OCI-LY3 (cell line): ENCODE measurements around the gene SCGB1A1.

Experiments
- H2AFZ ChIP-seq: fragments of 200-600, 300-600 bp; shearing (Covaris generic); 2 replicates; pipeline ENCODE4 v1.6.0; 2014; ENCODE audit warnings: antibody characterized with exemption, low read depth, low read length
- H3K27ac ChIP-seq: fragments of 200-600, 300-600 bp; sonication (generic); 2 replicates; pipeline ENCODE4 v1.5.1; 2014; ENCODE audit warnings: mild to moderate bottlenecking, low read length, moderate library complexity, mixed read lengths
- H3K27me3 ChIP-seq: fragments of 200-600, 300-600 bp; sonication (generic); 2 replicates; pipeline ENCODE4 v1.6.1; 2014; ENCODE audit warnings: low read depth, low read length, mixed read lengths
- H3K36me3 ChIP-seq: fragments of 200-600, 300-600 bp; sonication (generic); replicated peaks from 2 replicates; pipeline ENCODE3; 2014; ENCODE audit warnings: low read depth, low read length, mixed read lengths
- H3K4me1 ChIP-seq: fragments of 300-600, 200-600 bp; sonication (generic); 2 replicates; pipeline ENCODE4 v1.6.1; 2014; ENCODE audit warnings: low read length, mixed read lengths
- H3K4me2 ChIP-seq: fragments of 200-600, 300-600 bp; sonication (generic); 2 replicates; pipeline ENCODE4 v1.6.1; 2014; ENCODE audit warnings: low read length, mixed read lengths
- H3K4me3 ChIP-seq: fragments of 300-600, 200-600 bp; sonication (generic); 2 replicates; pipeline ENCODE4 v1.5.1; 2014; ENCODE audit warnings: antibody characterized with exemption, mild to moderate bottlenecking, low read length, moderate library complexity
- H3K79me2 ChIP-seq: fragments of 300-600, 200-600 bp; shearing (Covaris generic); 2 replicates; pipeline ENCODE4 v1.6.1; 2014; ENCODE audit warnings: mild to moderate bottlenecking, low read length, mixed read lengths
- H3K9ac ChIP-seq: fragments of 300-600, 200-600 bp; shearing (Covaris generic); 2 replicates; pipeline ENCODE4 v1.6.0; 2014; ENCODE audit warnings: mild to moderate bottlenecking, low read length, moderate library complexity
- H3K9me3 ChIP-seq: fragments of 200-600, 300-600 bp; shearing (Covaris generic); 2 replicates; pipeline ENCODE4 v1.6.1; 2014; ENCODE audit warnings: low read length, mixed read lengths; ENCODE audit not compliant: insufficient read depth
- H4K20me1 ChIP-seq: fragments of 200-600, 300-600 bp; sonication (generic); 2 replicates; pipeline ENCODE4 v1.6.1; 2016; ENCODE audit warnings: low read length, mixed read lengths; ENCODE audit not compliant: insufficient read depth
- EZH2phosphoT487 ChIP-seq: fragments of 200-600 bp; shearing (Covaris generic); IDR thresholded peaks from 2 replicates; pipeline ENCODE4 v1.6.1; 2018; ENCODE audit warnings: antibody characterized with exemption, mixed run types, low read depth
- TF ChIP-seq, protein P1 (sequence below): fragments of 200-600, 300-600 bp; sonication (generic); IDR thresholded peaks from 2 replicates; pipeline ENCODE4 v1.5.1; 2014; ENCODE audit warnings: antibody characterized with exemption, low read length, low read depth

The SCGB1A1 gene

DNA sequence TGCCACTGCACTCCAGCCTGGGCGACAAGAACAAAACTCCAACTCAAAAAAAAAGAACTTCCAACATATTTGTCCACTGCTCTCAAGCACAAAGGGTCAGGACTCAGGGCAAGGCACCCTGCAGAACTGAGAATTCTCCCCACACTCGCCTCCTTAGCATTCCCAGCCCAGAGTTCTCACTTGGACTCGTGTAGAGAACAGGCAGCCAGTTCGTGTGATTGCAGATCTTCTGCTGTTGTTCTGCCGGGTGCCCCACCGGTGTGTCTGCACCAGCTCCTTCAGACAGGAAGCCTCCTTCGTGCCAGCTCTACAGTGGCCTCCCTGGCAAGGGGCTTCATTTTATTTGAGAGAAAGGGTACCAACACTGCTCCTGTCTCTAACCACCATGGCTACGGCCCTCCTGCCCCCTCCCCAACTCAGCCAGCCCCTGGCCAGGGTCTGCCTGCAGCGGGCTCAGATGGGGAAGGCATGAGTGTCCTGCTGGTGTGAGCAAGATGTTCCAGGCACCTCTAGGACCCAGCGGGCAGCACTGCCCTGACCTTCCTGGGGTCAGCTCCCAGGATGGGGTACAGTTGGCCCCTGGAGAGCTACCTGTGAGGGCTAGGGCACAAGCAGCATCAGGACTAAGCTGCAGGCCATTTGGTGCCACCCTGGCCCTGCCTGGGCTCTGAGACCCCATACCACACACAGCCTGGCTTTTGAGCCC, 19.5 kb upstream of the SCGB1A1 start:
- Histone ChIP-seq H3K9ac (no peak overlapping the region), H3K4me1 (peaks cover 4% of the 10 kb centered on the region), H3K27ac (no peak overlapping the region), H3K27me3 (peaks cover 4% of the 10 kb centered on the region; the same call in 1 of the 2 replicates), H3K79me2 (no peaks in the 10 kb centered on the region), H3K4me3 (no peak overlapping the region), H3K36me3 (no peaks in the 10 kb centered on the region), H2AFZ (no peak overlapping the region), H3K9me3 (no peaks in the 10 kb centered on the region), H4K20me1 (no peaks in the 10 kb centered on the region), H3K4me2 (no peak overlapping the region)
- TF ChIP-seq EZH2phosphoT487 = no peak
- TF ChIP-seq, protein P1, sequence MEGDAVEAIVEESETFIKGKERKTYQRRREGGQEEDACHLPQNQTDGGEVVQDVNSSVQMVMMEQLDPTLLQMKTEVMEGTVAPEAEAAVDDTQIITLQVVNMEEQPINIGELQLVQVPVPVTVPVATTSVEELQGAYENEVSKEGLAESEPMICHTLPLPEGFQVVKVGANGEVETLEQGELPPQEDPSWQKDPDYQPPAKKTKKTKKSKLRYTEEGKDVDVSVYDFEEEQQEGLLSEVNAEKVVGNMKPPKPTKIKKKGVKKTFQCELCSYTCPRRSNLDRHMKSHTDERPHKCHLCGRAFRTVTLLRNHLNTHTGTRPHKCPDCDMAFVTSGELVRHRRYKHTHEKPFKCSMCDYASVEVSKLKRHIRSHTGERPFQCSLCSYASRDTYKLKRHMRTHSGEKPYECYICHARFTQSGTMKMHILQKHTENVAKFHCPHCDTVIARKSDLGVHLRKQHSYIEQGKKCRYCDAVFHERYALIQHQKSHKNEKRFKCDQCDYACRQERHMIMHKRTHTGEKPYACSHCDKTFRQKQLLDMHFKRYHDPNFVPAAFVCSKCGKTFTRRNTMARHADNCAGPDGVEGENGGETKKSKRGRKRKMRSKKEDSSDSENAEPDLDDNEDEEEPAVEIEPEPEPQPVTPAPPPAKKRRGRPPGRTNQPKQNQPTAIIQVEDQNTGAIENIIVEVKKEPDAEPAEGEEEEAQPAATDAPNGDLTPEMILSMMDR = no peak

DNA sequence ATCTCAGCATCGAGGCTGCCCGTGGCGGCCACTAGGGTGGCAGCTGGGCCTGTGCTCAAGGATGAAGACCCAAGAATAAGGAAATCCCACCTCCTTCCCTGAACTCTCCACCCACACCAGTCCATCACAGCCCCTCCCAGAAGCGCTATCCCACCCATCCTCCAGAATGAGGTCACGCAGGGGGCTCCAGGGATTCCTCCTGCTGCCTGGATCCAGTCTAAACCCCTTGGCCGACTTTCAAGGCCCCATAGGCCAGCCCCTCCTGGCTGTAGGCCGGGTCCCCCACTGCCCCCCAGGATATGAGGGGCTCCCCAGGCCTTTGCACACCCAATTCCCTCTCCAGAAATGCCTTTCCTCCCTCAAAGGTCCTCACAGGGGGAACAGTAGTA, 19.0 kb upstream of the SCGB1A1 start:
- Histone ChIP-seq H3K4me2 (no peak overlapping the region), H3K9ac (no peak overlapping the region), H3K27ac (no peak overlapping the region), H3K79me2 (no peaks in the 10 kb centered on the region), H3K36me3 (no peaks in the 10 kb centered on the region), H4K20me1 (no peaks in the 10 kb centered on the region), H3K4me1 (no peaks in the 10 kb centered on the region), H2AFZ (no peak overlapping the region), H3K9me3 (no peaks in the 10 kb centered on the region), H3K27me3 (peaks cover 6% of the 10 kb centered on the region; the same call in 1 of the 2 replicates), H3K4me3 (no peak overlapping the region)
- TF ChIP-seq, protein P1 = no peak
- TF ChIP-seq EZH2phosphoT487 = no peak

DNA sequence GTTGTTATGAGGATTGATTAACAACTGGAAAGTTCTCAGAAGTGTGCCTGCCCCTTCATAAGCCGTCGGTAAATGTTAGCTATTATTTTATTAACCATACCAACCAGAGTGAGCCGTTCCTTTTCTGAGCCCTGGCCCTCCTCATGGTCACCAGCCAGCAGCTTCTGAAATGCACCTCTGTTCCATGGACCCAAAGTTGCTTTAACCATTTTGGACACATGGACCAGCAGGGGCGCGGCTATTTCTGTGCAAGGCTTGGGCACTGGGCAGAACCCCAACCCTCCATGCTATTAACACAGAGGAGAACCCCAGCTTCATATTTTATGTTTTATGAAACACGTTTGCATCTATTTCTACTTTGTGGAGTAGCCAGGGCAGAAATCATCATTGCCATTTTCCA, 18.6 kb upstream of the SCGB1A1 start:
- Histone ChIP-seq H3K4me3 (no peak overlapping the region), H3K4me2 (no peak overlapping the region), H3K9ac (no peak overlapping the region), H2AFZ (no peak overlapping the region), H3K9me3 (no peaks in the 10 kb centered on the region), H3K79me2 (no peaks in the 10 kb centered on the region), H3K27ac (no peak overlapping the region), H3K27me3 (peaks cover 7% of the 10 kb centered on the region; the same call in 1 of the 2 replicates), H3K36me3 (no peaks in the 10 kb centered on the region), H4K20me1 (no peaks in the 10 kb centered on the region), H3K4me1 (no peaks in the 10 kb centered on the region)
- no peak for TF ChIP-seq EZH2phosphoT487
- TF ChIP-seq, protein P1 = no peak

GRCh38 chr11:62400760-62401159, 18.1 kb upstream of the SCGB1A1 start:
- Histone ChIP-seq H3K79me2 (no peaks in the 10 kb centered on the region), H3K9me3 (no peaks in the 10 kb centered on the region), H4K20me1 (no peaks in the 10 kb centered on the region), H3K9ac (no peak overlapping the region), H3K4me2 (no peak overlapping the region), H3K27ac (no peak overlapping the region), H3K4me1 (no peaks in the 10 kb centered on the region), H3K4me3 (no peak overlapping the region), H2AFZ (no peak overlapping the region), H3K27me3 (peaks cover 10% of the 10 kb centered on the region), H3K36me3 (no peaks in the 10 kb centered on the region)
- TF ChIP-seq, protein P1 = no peak
- no peak for TF ChIP-seq EZH2phosphoT487
